Kidney epithelial cell (primary cell): ENCODE data around the gene IGF2R. TPM values are rescaled to one million over a fixed set of nuclear protein-coding genes. Genes with fewer than 3 reads are reported as not detected.

Experiments
- DNase-seq: peaks from one replicate; pipeline ENCODE4 v3.0.0-alpha.2; 2010; ENCODE audit warnings: low read depth
- H3K27me3 ChIP-seq: 2 replicates; pipeline ENCODE4 v1.6.0; 2011; ENCODE audit warnings: low read length; ENCODE audit not compliant: control insufficient read depth, insufficient read depth
- H3K36me3 ChIP-seq: 2 replicates; pipeline ENCODE4 v1.5.1; 2011; ENCODE audit warnings: low read length; ENCODE audit not compliant: control insufficient read depth, insufficient read depth
- H3K4me3 ChIP-seq: 2 replicates; pipeline ENCODE4 v1.5.1; 2011; ENCODE audit warnings: low read depth, mild to moderate bottlenecking, control low read depth, low read length
- CTCF ChIP-seq: IDR thresholded peaks from 2 replicates; pipeline ENCODE4 v1.5.1; 2011; ENCODE audit warnings: mild to moderate bottlenecking, moderate library complexity, low read length, control low read depth, inconsistent platforms; ENCODE audit not compliant: insufficient read depth, poor library complexity, severe bottlenecking
- total RNA-seq: library from RNA; depleted of rRNA; stranded (reverse); fragments of >200 nt; gene quantifications from 2 replicates; pipeline ENCODE4 v1.2.3, GENCODE V29; 2015

Gene IGF2R
- total RNA-seq, 1 donor from 2014 or later: 251 TPM

- Histone ChIP-seq H3K27me3 (no peaks in the 10 kb centered on the region), H3K36me3 (no peaks in the 10 kb centered on the region), H3K4me3 (no peak overlapping the region)
- no peak for DNase-seq
- no peak for TF ChIP-seq CTCF
Observed at GRCh38 chr6:159980474-159980873, 11.6 kb downstream of the IGF2R start.

DNA sequence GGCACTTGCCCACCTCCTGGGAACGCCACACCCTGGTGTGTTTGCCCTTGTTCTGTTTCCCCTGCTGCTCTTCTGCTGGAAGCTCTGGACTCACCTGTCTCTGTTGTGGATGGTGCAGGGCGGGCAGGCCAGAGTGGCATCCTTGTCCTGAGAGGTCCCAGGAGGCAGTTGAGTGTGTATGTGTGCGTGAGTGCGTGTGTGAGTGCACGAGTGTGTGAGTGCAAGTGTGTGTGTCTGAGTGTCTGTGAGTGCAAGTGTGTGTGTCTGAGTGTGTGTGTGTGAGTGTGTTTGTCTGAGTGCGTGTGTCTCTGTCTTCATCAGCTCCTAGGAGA, 12.2 kb downstream of the IGF2R start:
- H3K27me3 ChIP-seq: no peaks in the 10 kb centered on the region
- H3K4me3 ChIP-seq: no peak overlapping the region
- no peak for DNase-seq
- no peaks in the 10 kb centered on the region for H3K36me3 ChIP-seq
- no peak for TF ChIP-seq CTCF

DNA sequence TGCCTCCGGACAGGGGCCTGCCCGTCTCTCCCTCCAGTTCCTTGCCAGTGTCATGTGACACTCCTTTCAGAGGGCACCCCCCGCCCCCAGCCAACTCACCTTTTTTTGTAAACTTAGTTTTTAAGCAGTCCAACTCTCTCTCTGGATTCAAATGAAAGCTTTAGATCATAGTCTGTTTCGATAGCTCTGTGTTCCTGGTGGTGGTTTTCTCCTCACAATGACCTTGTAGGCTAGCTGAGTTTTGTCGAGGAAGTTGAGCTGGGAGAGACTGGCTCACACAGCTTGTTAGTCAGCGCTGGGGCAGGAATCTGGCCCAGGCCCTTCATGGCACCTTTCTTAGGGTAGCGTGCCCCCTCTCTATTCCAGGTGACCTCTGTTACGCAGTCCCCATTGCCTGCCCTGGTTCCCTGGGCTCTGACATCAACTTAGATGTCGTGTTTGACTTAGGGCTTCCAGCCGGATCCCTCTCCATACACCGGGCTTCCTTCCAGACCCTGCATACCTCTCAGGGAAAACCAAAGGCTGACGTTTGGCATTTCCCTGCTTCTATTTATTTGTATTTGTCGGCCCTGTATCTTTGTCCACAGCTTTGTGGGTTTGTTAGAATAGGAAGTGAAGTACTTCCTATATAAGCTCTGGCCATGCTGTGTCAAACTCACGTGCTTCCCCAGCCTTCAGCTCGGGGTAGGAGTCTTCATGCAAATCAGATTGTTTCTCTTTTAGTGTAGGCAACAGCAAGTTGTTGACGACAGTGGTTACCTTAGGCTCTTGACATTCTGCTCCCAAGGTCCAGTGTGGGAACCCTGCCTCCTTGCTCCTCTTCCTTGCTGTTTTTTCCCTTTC, 12.7 kb downstream of the IGF2R start:
- TF ChIP-seq CTCF: no peak
- H3K27me3 ChIP-seq: no peaks in the 10 kb centered on the region
- no peaks in the 10 kb centered on the region for H3K36me3 ChIP-seq
- DNase-seq: no peak
- no peak overlapping the region for H3K4me3 ChIP-seq

GRCh38 chr6:159982731-159983506, 14.0 kb downstream of the IGF2R start:
- Histone ChIP-seq H3K4me3 (no peak overlapping the region), H3K27me3 (no peaks in the 10 kb centered on the region), H3K36me3 (no peaks in the 10 kb centered on the region)
- no peak for DNase-seq
- TF ChIP-seq CTCF: no peak

GRCh38 chr6:159983641-159984080, 14.8 kb downstream of the IGF2R start:
- TF ChIP-seq CTCF: no peak
- DNase-seq: no peak
- no peaks in the 10 kb centered on the region for H3K27me3 ChIP-seq
- H3K4me3 ChIP-seq: no peak overlapping the region
- no peaks in the 10 kb centered on the region for H3K36me3 ChIP-seq
